Left kidney (tissue), 8 donors: ENCODE results near the gene MCTS1. TPM values are rescaled to one million over a fixed set of nuclear protein-coding genes. Genes with fewer than 3 reads are reported as not detected.
"Not testable (repeated sequence)": the region's sequence is repeated elsewhere in the genome, so short reads cannot be mapped to it uniquely, and the experiment has no call there.

Experiments
- DNase-seq: peaks from one replicate; pipeline ENCODE4 v3.0.0-alpha.2; 2013
- long read RNA-seq, 8 donors: transcript quantifications; one replicate each; lab custom pipeline, GENCODE V29; 2026
- polyA plus RNA-seq: library from polyadenylated mRNA; unstranded; fragments of 120-200 nt; gene quantifications from one replicate; pipeline ENCODE4 v1.2.1, GENCODE V29; 2013; ENCODE audit not compliant: insufficient read length

MCTS1 gene
- 61.9 TPM for polyA plus RNA-seq
- long read RNA-seq, donor 1, transcript MCTS1-202 (6 exons, 1,018 nt): major isoform, 24 of 71 reads
- long read RNA-seq, donor 1, transcript MCTS1-204 (2 exons, 398 nt): minor isoform, 8 of 71 reads
- long read RNA-seq, donor 1, partial matches to known transcripts: 8 of 71 reads
- long read RNA-seq, donor 1, other reads (novel, unspliced or antisense): 29 of 71 reads
- long read RNA-seq, donor 2, transcript MCTS1-202 (6 exons, 1,018 nt): major isoform, 31 of 32 reads
- long read RNA-seq, donor 2, partial matches to known transcripts: 0 of 32 reads
- long read RNA-seq, donor 2, other reads (novel, unspliced or antisense): 0 of 32 reads
- long read RNA-seq, donor 3, transcript MCTS1-202 (6 exons, 1,018 nt): major isoform, 29 of 30 reads
- long read RNA-seq, donor 3, partial matches to known transcripts: 0 of 30 reads
- long read RNA-seq, donor 3, other reads (novel, unspliced or antisense): 0 of 30 reads
- long read RNA-seq, donor 4, partial matches to known transcripts: 0 of 5 reads
- long read RNA-seq, donor 4, other reads (novel, unspliced or antisense): 0 of 5 reads
- long read RNA-seq, donor 5, transcript MCTS1-202 (6 exons, 1,018 nt): major isoform, 70 of 78 reads
- long read RNA-seq, donor 5, partial matches to known transcripts: 5 of 78 reads
- long read RNA-seq, donor 5, other reads (novel, unspliced or antisense): 0 of 78 reads
- long read RNA-seq, donor 6, transcript MCTS1-202 (6 exons, 1,018 nt): major isoform, 29 of 31 reads
- long read RNA-seq, donor 6, partial matches to known transcripts: 0 of 31 reads
- long read RNA-seq, donor 6, other reads (novel, unspliced or antisense): 0 of 31 reads
- long read RNA-seq, donor 7, transcript MCTS1-202 (6 exons, 1,018 nt): major isoform, 48 of 84 reads
- long read RNA-seq, donor 7, partial matches to known transcripts: 12 of 84 reads
- long read RNA-seq, donor 7, other reads (novel, unspliced or antisense): 19 of 84 reads
- long read RNA-seq, donor 8, transcript MCTS1-202 (6 exons, 1,018 nt): major isoform, 27 of 29 reads
- long read RNA-seq, donor 8, partial matches to known transcripts: 0 of 29 reads
- long read RNA-seq, donor 8, other reads (novel, unspliced or antisense): 0 of 29 reads

- DNase-seq: peak; percentile 81
Observed at GRCh38 chrX:120603707-120604360, at the start of gene MCTS1. Gene MCTS1 (plus strand): TSS chrX:120604101. CDS start chrX:120604237, 136 bp downstream.

GRCh38 chrX:120556251-120556650, 47.6 kb upstream of the MCTS1 start:
- no peak for DNase-seq

DNA sequence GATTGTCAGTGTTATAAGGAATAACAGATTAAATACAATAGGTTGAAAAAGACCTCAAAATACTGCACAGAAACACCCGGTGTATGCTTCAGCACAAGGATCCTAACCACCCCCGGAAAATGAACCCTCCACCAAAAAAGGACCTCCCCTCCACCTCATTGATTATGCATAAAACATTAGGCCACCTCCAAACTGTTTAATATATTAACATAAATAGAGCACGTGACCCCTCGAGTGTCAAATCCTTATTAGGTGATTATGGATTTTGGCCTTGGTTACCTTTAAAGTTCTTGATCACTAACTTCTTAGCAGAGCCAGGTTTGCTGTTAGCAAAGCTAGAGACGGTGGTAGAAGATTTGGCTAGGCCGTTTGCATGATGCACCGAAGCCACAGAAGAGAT, 44.1 kb upstream of the MCTS1 start:
- no peak for DNase-seq

- DNase-seq: no peak
Observed at GRCh38 chrX:120560405-120560841, 43.5 kb upstream of the MCTS1 start.

DNA sequence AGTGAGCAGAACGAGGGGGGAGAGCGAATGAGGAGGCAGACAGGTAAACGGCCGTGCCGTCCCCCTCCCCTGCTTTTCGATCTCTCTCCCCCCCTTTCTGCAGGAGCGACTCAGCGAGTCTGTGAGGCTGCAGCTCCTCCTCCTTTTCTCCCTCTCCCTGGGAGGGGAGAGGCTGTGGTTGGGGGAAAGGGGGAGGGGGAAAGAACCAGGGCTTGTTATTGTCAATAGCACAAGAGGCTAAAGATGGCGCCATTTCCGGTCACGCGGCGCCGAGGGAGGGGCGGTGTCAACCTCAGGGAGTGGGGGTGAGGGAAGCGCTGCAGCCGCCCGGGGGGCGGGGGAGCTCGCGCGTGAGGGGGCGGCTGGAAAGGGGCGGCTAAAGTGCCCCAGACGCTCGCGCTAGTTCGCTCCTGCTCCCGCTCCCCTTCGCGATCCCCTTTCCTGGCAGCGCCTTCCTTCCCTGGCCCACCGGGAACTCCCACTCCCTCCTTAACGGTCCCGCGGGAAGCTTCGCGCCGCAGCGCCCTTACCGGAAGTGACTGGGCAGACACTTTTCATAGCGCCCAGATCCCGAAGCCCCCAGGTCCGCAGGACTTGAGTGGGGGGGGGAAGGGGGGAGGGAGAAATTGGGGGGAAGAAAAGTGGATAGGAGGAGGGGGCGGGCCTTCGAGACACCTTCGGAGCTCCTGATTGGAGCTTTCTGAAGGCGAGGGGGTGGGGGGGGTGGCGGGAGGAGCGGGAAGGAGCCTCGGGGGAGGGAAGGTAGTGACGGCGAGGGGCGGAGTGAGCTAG, 42.9 kb upstream of the MCTS1 start, which contains the start of gene CUL4B:
TSS of gene CUL4B (minus strand) at position 121 of the 792 bp plus-strand sequence. CDS start 324 bp downstream, outside the sequence.
- peak; percentile 92 for DNase-seq

GRCh38 chrX:120561634-120562568, 42.0 kb upstream of the MCTS1 start:
- no peak for DNase-seq

DNA sequence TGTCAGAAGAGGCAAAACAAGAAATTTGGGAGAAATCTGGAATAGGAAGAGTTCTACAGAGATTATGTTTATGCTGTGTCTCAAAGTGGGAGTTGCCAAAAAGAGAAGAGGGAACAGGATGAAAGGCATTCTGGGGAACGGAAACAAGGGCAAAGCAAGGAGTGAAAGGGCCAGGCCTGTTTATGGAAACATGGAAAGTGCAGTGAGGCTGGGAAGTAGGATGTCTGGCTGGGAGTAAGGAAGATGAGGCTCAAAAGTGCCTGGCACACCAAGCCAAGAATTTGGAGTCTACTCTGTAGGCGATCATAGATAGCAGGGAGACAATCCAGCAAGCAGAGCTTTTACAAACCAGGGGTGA, 41.4 kb upstream of the MCTS1 start:
- DNase-seq: no peak

GRCh38 chrX:120564925-120565324, 39.0 kb upstream of the MCTS1 start:
- no peak for DNase-seq

- no peak for DNase-seq
Observed at GRCh38 chrX:120566817-120567216, 37.1 kb upstream of the MCTS1 start.

GRCh38 chrX:120568035-120568434, 35.9 kb upstream of the MCTS1 start:
- no peak for DNase-seq

DNA sequence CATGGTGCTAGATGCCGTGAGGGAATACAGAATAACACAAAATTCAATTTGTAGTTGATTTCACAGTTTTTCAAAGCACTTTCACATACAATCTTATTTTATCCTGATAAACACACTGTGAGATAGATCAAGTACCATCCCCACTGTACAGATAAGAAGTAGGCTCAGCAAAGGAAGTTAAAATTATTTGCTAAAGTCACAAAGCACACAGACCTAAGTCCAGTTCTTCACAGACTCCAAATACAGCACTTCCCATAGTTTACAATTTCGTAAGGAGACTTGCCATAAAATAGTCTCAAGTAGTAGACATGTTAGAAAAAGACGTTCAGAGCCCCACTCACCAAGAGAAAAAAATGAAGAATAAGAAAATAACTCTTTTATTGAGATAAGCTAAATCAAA, 35.3 kb upstream of the MCTS1 start:
- no peak for DNase-seq

- no peak for DNase-seq
Observed at GRCh38 chrX:120570011-120570600, 33.8 kb upstream of the MCTS1 start.

GRCh38 chrX:120573806-120574205, 30.1 kb upstream of the MCTS1 start:
- DNase-seq: not testable (repeated sequence)

- DNase-seq: no peak
Observed at GRCh38 chrX:120575379-120576114, 28.4 kb upstream of the MCTS1 start.

DNA sequence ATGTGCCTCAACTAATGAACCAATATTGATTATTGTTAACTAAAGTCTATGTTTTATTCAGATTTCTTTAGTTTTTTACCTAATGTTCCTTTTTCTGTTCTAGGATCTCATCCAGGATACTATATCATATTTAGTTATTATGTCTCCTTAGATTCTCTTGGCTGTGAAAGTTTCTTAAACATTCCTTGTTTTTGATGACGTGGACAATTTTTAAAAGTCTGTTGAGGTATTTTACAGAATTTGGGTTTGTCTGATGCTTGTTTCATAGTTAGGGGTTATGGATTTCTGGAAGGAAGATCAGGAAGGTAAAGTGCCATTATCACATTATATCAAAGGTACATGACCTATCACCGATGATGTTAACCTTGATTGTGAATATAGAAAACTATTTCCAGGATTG, 18.2 kb upstream of the MCTS1 start:
- DNase-seq: no peak

DNA sequence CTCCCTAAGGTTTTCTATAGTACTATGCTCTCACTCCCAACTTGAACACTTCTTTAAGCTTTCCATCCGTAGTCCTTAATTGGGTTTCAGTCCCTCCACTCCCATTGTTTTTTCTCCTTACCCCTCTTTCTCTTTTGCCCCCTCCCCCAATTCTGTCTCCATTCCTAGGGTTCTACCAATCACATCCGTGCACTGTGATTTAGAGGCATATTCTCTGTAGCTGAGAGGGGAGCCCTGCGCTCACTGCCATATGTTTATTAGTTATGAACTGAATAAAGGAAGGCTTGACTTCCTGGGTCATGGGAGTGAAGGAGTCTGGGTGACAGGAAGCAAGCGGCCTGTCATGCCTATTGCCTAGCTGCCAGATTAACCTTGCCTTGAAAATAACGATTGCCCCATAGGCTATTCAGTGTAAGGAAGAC, 471 bp downstream of the MCTS1 start:
- DNase-seq: no peak

- DNase-seq: no peak
Observed at GRCh38 chrX:120612086-120612485, 8.2 kb downstream of the MCTS1 start.

GRCh38 chrX:120614816-120615215, 10.9 kb downstream of the MCTS1 start:
- no peak for DNase-seq
